PC-3 (cell line): ENCODE data around the gene INPP5F. TPM values are rescaled to one million over a fixed set of nuclear protein-coding genes. Genes with fewer than 3 reads are reported as not detected.

Source experiments
- ATAC-seq: fragments of 200-7000 bp; cut with Tn5 transposase; 2 replicates; pipeline ENCODE4 v1.9.1; 2020; ENCODE audit warnings: mild to moderate bottlenecking, moderate library complexity
- BruUV-seq: library from RNA; stranded (reverse); fragments of 400-500 nt; replicated peaks from 2 replicates; lab custom pipeline; 2021; lab: Mats Ljungman, UMichigan
- CTCF ChIA-PET: fragments of 300-600 bp; sonication (Branson Sonifier 250); formaldehyde crosslinking; loops from one replicate; lab custom pipeline; 2022; ENCODE audit warnings: antibody characterized with exemption; lab: Charles Lee
- POLR2A ChIA-PET: fragments of 300-600 bp; sonication (Branson Sonifier 250); formaldehyde crosslinking; loops from one replicate; lab custom pipeline; 2022; ENCODE audit warnings: antibody characterized with exemption; ENCODE audit not compliant: unreplicated experiment; lab: Charles Lee
- DNase-seq: peaks from one replicate; pipeline ENCODE4 v3.0.0-alpha.2; 2015
- H2AFZ ChIP-seq: fragments of 300-600 bp; sonication (generic); 2 replicates; pipeline ENCODE4 v1.6.0; 2016; ENCODE audit warnings: antibody characterized with exemption, low read length
- H3F3A ChIP-seq: fragments of 300-600 bp; sonication (generic); one replicate; pipeline ENCODE4 v1.6.0; 2017; ENCODE audit warnings: antibody characterized with exemption, low read length, control low read depth, mild to moderate bottlenecking; ENCODE audit not compliant: unreplicated experiment
- H3K27ac ChIP-seq: fragments of 300-600 bp; sonication (generic); 2 replicates; pipeline ENCODE4 v1.5.1; 2016; ENCODE audit warnings: mild to moderate bottlenecking, low read length
- H3K27me3 ChIP-seq: fragments of 300-600 bp; sonication (generic); 2 replicates; pipeline ENCODE4 v1.6.1; 2016; ENCODE audit warnings: low read length, mixed read lengths
- H3K36me3 ChIP-seq: fragments of 300-600 bp; sonication (generic); 2 replicates; pipeline ENCODE4 v1.6.1; 2016; ENCODE audit warnings: low read depth, mixed run types, low read length, mixed read lengths
- H3K4me1 ChIP-seq: fragments of 300-600 bp; sonication (generic); 2 replicates; pipeline ENCODE4 v1.5.1; 2016; ENCODE audit warnings: low read length; ENCODE audit not compliant: insufficient read depth
- H3K4me2 ChIP-seq: fragments of 300-600 bp; sonication (generic); 2 replicates; pipeline ENCODE4 v1.6.0; 2016; ENCODE audit warnings: low read length
- H3K4me3 ChIP-seq: fragments of 300-600 bp; sonication (generic); 2 replicates; pipeline ENCODE4 v1.5.1; 2016; ENCODE audit warnings: mild to moderate bottlenecking, low read length, mixed read lengths
- H3K79me2 ChIP-seq: fragments of 300-600 bp; sonication (generic); 2 replicates; pipeline ENCODE4 v1.6.1; 2017; ENCODE audit warnings: low read length, mixed read lengths
- H3K9ac ChIP-seq: fragments of 300-600 bp; sonication (generic); 2 replicates; pipeline ENCODE4 v1.6.0; 2016; ENCODE audit warnings: mild to moderate bottlenecking, low read length
- H3K9me2 ChIP-seq: fragments of 300-600 bp; sonication (generic); replicated peaks from 2 replicates; pipeline ENCODE4 v1.6.1; 2016; ENCODE audit warnings: mixed run types, low read length, mixed read lengths
- H3K9me3 ChIP-seq: fragments of 300-600 bp; sonication (generic); 2 replicates; pipeline ENCODE4 v1.6.1; 2016; ENCODE audit warnings: low read length, mixed read lengths
- H4K20me1 ChIP-seq: fragments of 300-600 bp; sonication (generic); 2 replicates; pipeline ENCODE4 v1.6.1; 2016; ENCODE audit warnings: low read length, mixed read lengths
- CTCF ChIP-seq: fragments of 300-600 bp; sonication (generic); conservative IDR thresholded peaks from 2 replicates; pipeline ENCODE4 v1.5.1; 2017; ENCODE audit warnings: antibody characterized with exemption, low read depth, mild to moderate bottlenecking, low read length
- EZH2 ChIP-seq: fragments of 300-600 bp; sonication (generic); IDR thresholded peaks from one replicate; pipeline ENCODE4 v1.6.1; 2017; ENCODE audit warnings: antibody characterized with exemption, mild to moderate bottlenecking, low read length; ENCODE audit not compliant: unreplicated experiment
- EZH2phosphoT487 ChIP-seq: fragments of 300-600 bp; sonication (generic); IDR thresholded peaks from 2 replicates; pipeline ENCODE4 v1.6.1; 2018; ENCODE audit warnings: mild to moderate bottlenecking, antibody characterized with exemption, low read length, borderline replicate concordance
- intact Hi-C: fragments of 100-400 bp; cut with micrococcal nuclease; formaldehyde crosslinking; loops from 2 replicates; pipeline ENCODE4 v1.9.0; 2023
- total RNA-seq: library from RNA; depleted of rRNA; stranded (reverse); fragments of >200 nt; gene quantifications from 2 replicates; pipeline ENCODE4 v1.2.3, GENCODE V29; 2014

INPP5F gene
- total RNA-seq, 1 experiment from 2014 or later = 8.2 TPM

GRCh38 chr10:119702583-119702982 is 23.3 kb upstream of the INPP5F start:
- Histone ChIP-seq H3K27ac (no peak overlapping the region), H3K9me3 (no peaks in the 10 kb centered on the region), H2AFZ (no peak overlapping the region), H3K4me2 (no peak overlapping the region), H3K79me2 (no peaks in the 10 kb centered on the region), H4K20me1 (no peaks in the 10 kb centered on the region), H3K9ac (no peak overlapping the region), H3F3A (no peaks in the 10 kb centered on the region), H3K4me1 (no peaks in the 10 kb centered on the region; the same call in 1 of the 2 replicates), H3K4me3 (no peak overlapping the region), H3K36me3 (no peaks in the 10 kb centered on the region), H3K9me2 (no peaks in the 10 kb centered on the region), H3K27me3 (no peaks in the 10 kb centered on the region)
- TF ChIP-seq CTCF = no peak
- no peak for TF ChIP-seq EZH2phosphoT487
- no peak for TF ChIP-seq EZH2
- ChIA-PET CTCF (no interaction called here), POLR2A (no interaction called here)
- ATAC-seq = no peak
- DNase-seq = no peak
- intact Hi-C loops = no loop called here
- no TSS peak for BruUV-seq

- H3K4me3 ChIP-seq = no peak overlapping the region
- no peaks in the 10 kb centered on the region for H3K9me3 ChIP-seq
- intact Hi-C loops = no loop called here
- no peak overlapping the region for H3K27ac ChIP-seq
- H3K9ac ChIP-seq = no peak overlapping the region
- no peaks in the 10 kb centered on the region for H3K27me3 ChIP-seq
- H3F3A ChIP-seq = no peaks in the 10 kb centered on the region
- no peak for ATAC-seq
- ChIA-PET POLR2A (no interaction called here), CTCF (no interaction called here)
- no peak overlapping the region for H3K4me2 ChIP-seq
- H3K36me3 ChIP-seq = no peaks in the 10 kb centered on the region
- H3K79me2 ChIP-seq = no peaks in the 10 kb centered on the region
- H3K4me1 ChIP-seq = no peaks in the 10 kb centered on the region; the same call in 1 of the 2 replicates
- no peaks in the 10 kb centered on the region for H3K9me2 ChIP-seq
- TF ChIP-seq EZH2 = no peak
- no peak for TF ChIP-seq CTCF
- TF ChIP-seq EZH2phosphoT487 = no peak
- no peaks in the 10 kb centered on the region for H4K20me1 ChIP-seq
- no TSS peak for BruUV-seq
- H2AFZ ChIP-seq = no peak overlapping the region
- no peak for DNase-seq
Observed at GRCh38 chr10:119703903-119704508, 21.8 kb upstream of the INPP5F start.

GRCh38 chr10:119705434-119705831 is 20.4 kb upstream of the INPP5F start:
- Histone ChIP-seq H3K4me2 (no peak overlapping the region), H3K4me3 (no peak overlapping the region), H3K9me2 (no peaks in the 10 kb centered on the region), H3K9ac (no peak overlapping the region), H3K27ac (no peak overlapping the region), H3K27me3 (no peaks in the 10 kb centered on the region), H3K36me3 (no peaks in the 10 kb centered on the region), H2AFZ (no peak overlapping the region), H3K9me3 (no peaks in the 10 kb centered on the region), H4K20me1 (no peaks in the 10 kb centered on the region), H3F3A (no peaks in the 10 kb centered on the region), H3K4me1 (no peaks in the 10 kb centered on the region; the same call in 1 of the 2 replicates), H3K79me2 (no peaks in the 10 kb centered on the region)
- POLR2A ChIA-PET = interaction anchor here (0.5 kb wide), 1 partner anchor 91 kb away, joined by 12 read pairs; no protein-coding TSS in a partner anchor
- ATAC-seq (no peak), DNase-seq (no peak)
- BruUV-seq = no TSS peak
- no peak for TF ChIP-seq CTCF
- TF ChIP-seq EZH2 = no peak
- no peak for TF ChIP-seq EZH2phosphoT487
- CTCF ChIA-PET = no interaction called here
- intact Hi-C loops = no loop called here
